Mucosa of stomach (tissue), 1 donor: ENCODE results near the gene ZNF318.

Source experiments
- H3K27me3 ChIP-seq: one replicate; pipeline ENCODE4 v1.7.0; 2013; ENCODE audit warnings: mild to moderate bottlenecking, low read length; ENCODE audit not compliant: control insufficient read depth, insufficient read depth
- H3K36me3 ChIP-seq: one replicate; pipeline ENCODE4 v1.7.0; 2013; ENCODE audit warnings: low read length; ENCODE audit not compliant: control insufficient read depth, insufficient read depth
- H3K4me1 ChIP-seq: one replicate; pipeline ENCODE4 v1.7.0; 2013; ENCODE audit warnings: mild to moderate bottlenecking, low read length; ENCODE audit not compliant: control insufficient read depth, insufficient read depth
- H3K4me3 ChIP-seq: one replicate; pipeline ENCODE4 v1.7.0; 2013; ENCODE audit warnings: low read length
- H3K9ac ChIP-seq: one replicate; pipeline ENCODE4 v1.7.0; 2013; ENCODE audit warnings: mild to moderate bottlenecking, low read length, moderate library complexity
- H3K9me3 ChIP-seq: one replicate; pipeline ENCODE4 v1.7.0; 2013; ENCODE audit warnings: mild to moderate bottlenecking, low read length, moderate library complexity; ENCODE audit not compliant: control insufficient read depth
- donor health status: Pancreatic carcinoma.

ZNF318 gene

DNA sequence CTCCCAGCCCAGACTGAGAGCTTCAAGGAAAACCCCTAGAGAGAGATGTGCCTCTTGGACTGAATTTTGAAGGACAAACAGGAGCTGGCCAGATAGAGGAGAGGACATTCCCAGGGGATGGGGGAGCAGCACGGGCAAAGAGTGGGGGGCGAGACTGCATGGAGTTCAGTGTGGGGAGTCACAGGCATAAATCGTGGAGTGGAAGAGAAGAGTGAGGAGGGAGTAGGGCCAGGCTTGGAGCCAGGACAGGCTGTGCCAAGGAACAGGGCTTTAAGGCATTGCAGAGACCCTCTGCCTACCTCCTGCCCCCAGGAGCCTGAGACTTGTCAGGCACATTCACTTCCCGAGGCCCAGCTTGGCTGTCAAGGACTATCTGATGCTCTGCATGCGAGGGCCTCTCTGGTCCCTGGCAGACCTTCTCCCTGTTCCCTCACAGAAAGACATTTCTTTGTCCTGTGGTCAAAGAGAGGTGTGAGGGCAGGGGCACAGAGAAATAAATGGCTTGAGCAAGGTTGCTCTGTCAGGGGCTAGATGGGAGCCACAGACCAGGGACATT, 76.6 kb downstream of the ZNF318 start:
- H3K27me3 ChIP-seq, result peaks cover 10% of the 10 kb centered on the region
- no peak overlapping the region for H3K4me3 ChIP-seq
- H3K9ac ChIP-seq, result no peak overlapping the region
- no peaks in the 10 kb centered on the region for H3K36me3 ChIP-seq
- H3K9me3 ChIP-seq, result no peaks in the 10 kb centered on the region
- H3K4me1 ChIP-seq, result no peaks in the 10 kb centered on the region

GRCh38 chr6:43292341-43292740, 77.1 kb downstream of the ZNF318 start:
- Histone ChIP-seq H3K9ac (no peak overlapping the region), H3K4me1 (no peaks in the 10 kb centered on the region), H3K4me3 (no peak overlapping the region), H3K27me3 (peaks cover 5% of the 10 kb centered on the region), H3K9me3 (no peaks in the 10 kb centered on the region), H3K36me3 (no peaks in the 10 kb centered on the region)

DNA sequence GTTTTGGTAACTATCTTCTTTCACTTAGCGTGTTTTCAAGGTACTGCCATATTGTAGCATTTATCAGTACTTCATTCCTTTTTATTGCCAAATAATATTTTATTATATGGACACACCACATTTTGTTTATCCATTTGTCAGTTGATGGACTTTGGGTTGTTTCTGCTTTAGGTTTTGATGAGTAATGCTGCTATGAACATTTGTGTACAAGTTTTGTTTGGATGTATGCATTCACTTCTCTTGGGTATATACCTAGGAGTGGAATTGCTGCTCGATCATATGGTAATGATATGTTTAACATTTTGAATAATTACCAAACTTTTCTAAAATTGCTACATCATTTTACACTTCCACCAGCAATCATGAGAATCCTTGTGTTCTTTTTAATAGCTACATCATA, 77.7 kb downstream of the ZNF318 start:
- Histone ChIP-seq H3K4me3 (no peak overlapping the region), H3K4me1 (no peaks in the 10 kb centered on the region), H3K9ac (no peak overlapping the region)

DNA sequence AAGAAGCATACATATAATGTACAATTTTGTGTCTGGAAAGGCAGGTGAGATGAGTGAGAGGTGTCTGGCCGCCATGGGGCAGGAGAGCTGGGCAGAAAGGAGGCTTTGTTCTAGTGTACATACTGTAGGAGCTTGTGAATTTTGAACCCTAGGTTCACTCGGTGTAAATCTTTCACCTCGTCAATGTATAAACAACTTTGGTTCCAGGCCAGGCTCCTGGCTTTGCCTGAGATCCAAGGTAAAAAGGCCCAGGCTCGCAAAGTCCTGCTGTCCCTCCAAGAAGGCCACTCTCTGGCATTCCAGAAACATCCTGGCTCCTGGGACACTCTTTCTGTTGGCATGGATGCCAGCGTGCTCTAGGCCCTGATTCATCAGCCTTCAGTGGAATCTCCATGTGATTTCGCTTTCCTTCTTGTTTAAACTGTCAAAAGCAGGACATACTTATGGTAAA, 78.5 kb downstream of the ZNF318 start:
- Histone ChIP-seq H3K4me1 (no peaks in the 10 kb centered on the region), H3K9me3 (no peaks in the 10 kb centered on the region), H3K9ac (no peak overlapping the region)

More for the DNA sequence above, 77.7 kb downstream of the ZNF318 start:
- H3K27me3 ChIP-seq, result no peaks in the 10 kb centered on the region
- no peaks in the 10 kb centered on the region for H3K36me3 ChIP-seq
- H3K9me3 ChIP-seq, result no peaks in the 10 kb centered on the region

GRCh38 chr6:43290339-43290904, 79.0 kb downstream of the ZNF318 start:
- Histone ChIP-seq H3K36me3 (no peaks in the 10 kb centered on the region), H3K4me1 (no peaks in the 10 kb centered on the region), H3K27me3 (no peaks in the 10 kb centered on the region), H3K9me3 (no peaks in the 10 kb centered on the region), H3K9ac (no peak overlapping the region), H3K4me3 (no peak overlapping the region)

More for the DNA sequence above, 78.5 kb downstream of the ZNF318 start:
- Histone ChIP-seq H3K27me3 (no peaks in the 10 kb centered on the region), H3K4me3 (no peak overlapping the region), H3K36me3 (no peaks in the 10 kb centered on the region)

- H3K9ac ChIP-seq, result no peak overlapping the region
Observed at GRCh38 chr6:43287717-43288679, 81.4 kb downstream of the ZNF318 start.

DNA sequence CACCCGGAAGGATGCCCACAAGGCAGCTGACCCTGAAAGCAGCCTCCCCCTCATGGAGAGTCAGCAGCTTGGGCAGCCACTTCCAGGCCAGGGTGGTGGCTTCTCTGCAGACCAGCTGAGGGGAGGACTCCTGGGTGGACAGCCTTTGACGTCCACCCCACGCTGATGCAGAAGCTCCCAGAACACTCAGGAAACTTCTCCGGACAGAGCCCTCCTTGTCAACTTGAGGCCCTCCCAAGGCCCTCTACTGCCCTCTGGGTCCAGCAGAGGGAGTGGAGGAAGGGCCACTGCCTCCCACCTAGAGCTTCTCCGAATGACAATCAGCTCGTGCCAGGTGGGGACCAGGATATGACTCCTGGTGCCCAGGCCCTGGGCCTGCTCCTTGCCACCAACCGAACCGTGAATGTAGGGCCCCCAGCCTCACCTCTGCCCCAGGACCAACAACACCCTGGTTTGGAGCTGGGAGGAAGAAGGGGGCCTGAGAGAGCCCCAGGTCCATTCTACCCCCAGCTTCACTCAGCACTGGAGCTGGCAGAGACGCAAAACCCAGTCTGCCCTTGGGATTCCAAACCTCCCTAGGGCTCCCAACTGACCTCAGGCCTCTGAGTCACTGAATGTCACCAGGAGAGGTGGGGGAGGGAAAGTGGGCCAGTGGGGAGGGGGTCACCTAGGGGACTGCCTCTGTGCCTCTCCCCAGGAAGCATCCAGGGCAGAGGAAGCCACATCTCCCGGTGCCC, 82.3 kb downstream of the ZNF318 start:
- Histone ChIP-seq H3K4me3 (no peak overlapping the region), H3K36me3 (no peaks in the 10 kb centered on the region), H3K9me3 (no peaks in the 10 kb centered on the region), H3K9ac (no peak overlapping the region), H3K27me3 (peaks cover 16% of the 10 kb centered on the region), H3K4me1 (no peaks in the 10 kb centered on the region)

More at GRCh38 chr6:43287717-43288679, 81.4 kb downstream of the ZNF318 start:
- H3K9me3 ChIP-seq, result no peaks in the 10 kb centered on the region
- no peaks in the 10 kb centered on the region for H3K36me3 ChIP-seq
- no peaks in the 10 kb centered on the region for H3K4me1 ChIP-seq
- no peak overlapping the region for H3K4me3 ChIP-seq
- H3K27me3 ChIP-seq, result peaks cover 14% of the 10 kb centered on the region

GRCh38 chr6:43286456-43286979, 82.9 kb downstream of the ZNF318 start:
- H3K4me1 ChIP-seq, result no peaks in the 10 kb centered on the region
- H3K9me3 ChIP-seq, result no peaks in the 10 kb centered on the region
- no peak overlapping the region for H3K9ac ChIP-seq
- no peaks in the 10 kb centered on the region for H3K36me3 ChIP-seq
- H3K27me3 ChIP-seq, result peaks cover 17% of the 10 kb centered on the region
- H3K4me3 ChIP-seq, result no peak overlapping the region
